ENCODE results near the gene ZDHHC9. TPM values are rescaled to one million over a fixed set of nuclear protein-coding genes. Genes with fewer than 3 reads are reported as not detected.
A peak's percentile ranks its signal among the peaks of the same experiment; 100 is the strongest.

ZDHHC9 gene
- total RNA-seq, 4 donors from 2014 or later = 5.4 to 17.1 (median 14.4) TPM

DNA sequence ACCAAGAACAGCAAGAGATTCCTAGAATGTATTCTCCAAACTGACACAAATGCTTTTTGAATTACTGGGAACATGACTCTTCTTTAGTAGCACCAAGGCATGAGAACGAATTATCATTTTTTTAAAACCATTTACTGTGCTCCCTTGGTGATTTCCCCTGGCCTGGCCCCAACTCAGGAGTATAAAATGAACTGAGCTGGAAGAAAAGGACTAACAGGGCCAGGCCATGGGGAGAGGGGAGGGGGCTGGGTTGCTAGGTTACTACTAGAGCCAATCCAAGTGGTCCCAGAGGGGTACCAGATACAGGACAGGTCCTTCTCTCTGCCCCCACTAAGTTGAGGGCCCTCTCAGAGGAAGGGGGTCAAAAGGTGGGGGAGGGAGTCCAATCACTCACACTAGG is 40.8 kb downstream of the ZDHHC9 start:
- H3K36me3 ChIP-seq = peaks cover 0 to 20% of the 10 kb centered on the region in 2 donors
- H3K4me1 ChIP-seq = no peaks in the 10 kb centered on the region
- H3K4me3 ChIP-seq = no peak overlapping the region
- no peaks in the 10 kb centered on the region for H3K27me3 ChIP-seq
- WGBS, 2 donors (ENCODE audit: low coverage in 1 of 2) = 13 to 17% methylated on average over 1 of the region's 1 CpG
- H3K9me3 ChIP-seq = no peaks in the 10 kb centered on the region
- no peak for TF ChIP-seq EP300 (IDR thresholded peaks at IDR 0.05)
- TF ChIP-seq, protein P1, sequence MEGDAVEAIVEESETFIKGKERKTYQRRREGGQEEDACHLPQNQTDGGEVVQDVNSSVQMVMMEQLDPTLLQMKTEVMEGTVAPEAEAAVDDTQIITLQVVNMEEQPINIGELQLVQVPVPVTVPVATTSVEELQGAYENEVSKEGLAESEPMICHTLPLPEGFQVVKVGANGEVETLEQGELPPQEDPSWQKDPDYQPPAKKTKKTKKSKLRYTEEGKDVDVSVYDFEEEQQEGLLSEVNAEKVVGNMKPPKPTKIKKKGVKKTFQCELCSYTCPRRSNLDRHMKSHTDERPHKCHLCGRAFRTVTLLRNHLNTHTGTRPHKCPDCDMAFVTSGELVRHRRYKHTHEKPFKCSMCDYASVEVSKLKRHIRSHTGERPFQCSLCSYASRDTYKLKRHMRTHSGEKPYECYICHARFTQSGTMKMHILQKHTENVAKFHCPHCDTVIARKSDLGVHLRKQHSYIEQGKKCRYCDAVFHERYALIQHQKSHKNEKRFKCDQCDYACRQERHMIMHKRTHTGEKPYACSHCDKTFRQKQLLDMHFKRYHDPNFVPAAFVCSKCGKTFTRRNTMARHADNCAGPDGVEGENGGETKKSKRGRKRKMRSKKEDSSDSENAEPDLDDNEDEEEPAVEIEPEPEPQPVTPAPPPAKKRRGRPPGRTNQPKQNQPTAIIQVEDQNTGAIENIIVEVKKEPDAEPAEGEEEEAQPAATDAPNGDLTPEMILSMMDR (IDR thresholded peaks at IDR 0.05) = no peak
- TF ChIP-seq POLR2A (IDR thresholded peaks at IDR 0.05) = no peak
- TF ChIP-seq POLR2AphosphoS5 (IDR thresholded peaks at IDR 0.05) = no peak
- no peak overlapping the region for H3K27ac ChIP-seq
- ATAC-seq = peak; percentile 25

DNA sequence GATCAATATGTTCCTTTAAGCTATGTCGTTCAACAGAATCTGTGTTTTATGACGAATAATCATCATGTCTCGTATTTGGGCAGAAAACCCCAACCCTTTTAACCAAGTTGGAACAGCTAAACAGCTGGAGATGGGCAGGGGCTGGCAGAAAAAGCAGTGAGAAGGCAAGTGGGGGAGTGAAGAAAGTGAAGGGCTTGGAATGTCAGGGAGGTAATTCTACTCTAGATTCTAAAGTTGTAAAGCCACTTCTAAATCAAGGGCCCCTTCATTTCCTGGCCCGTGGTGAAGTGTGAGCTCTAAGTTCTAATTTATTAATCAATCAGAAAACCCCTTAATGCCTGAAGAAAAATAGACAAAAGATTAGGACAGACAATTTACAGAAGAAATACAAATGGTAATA is 43.5 kb downstream of the ZDHHC9 start:
- no peaks in the 10 kb centered on the region for H3K4me1 ChIP-seq
- no peak for ATAC-seq
- whole genome bisulfite sequencing, 2 donors (ENCODE audit: low coverage in 1 of 2) = 55 to 90% methylated on average over 2 to 4 of the region's 4 CpGs
- no peaks in the 10 kb centered on the region for H3K27me3 ChIP-seq
- TF ChIP-seq, protein P1 (IDR thresholded peaks at IDR 0.05) = no peak
- no peak for TF ChIP-seq EP300 (IDR thresholded peaks at IDR 0.05)
- TF ChIP-seq POLR2AphosphoS5 (IDR thresholded peaks at IDR 0.05) = no peak
- TF ChIP-seq POLR2A (IDR thresholded peaks at IDR 0.05) = no peak
- H3K27ac ChIP-seq = no peak overlapping the region
- H3K9me3 ChIP-seq = no peaks in the 10 kb centered on the region
- peaks cover 0 to 8% of the 10 kb centered on the region in 2 donors for H3K36me3 ChIP-seq
- H3K4me3 ChIP-seq = no peak overlapping the region

DNA sequence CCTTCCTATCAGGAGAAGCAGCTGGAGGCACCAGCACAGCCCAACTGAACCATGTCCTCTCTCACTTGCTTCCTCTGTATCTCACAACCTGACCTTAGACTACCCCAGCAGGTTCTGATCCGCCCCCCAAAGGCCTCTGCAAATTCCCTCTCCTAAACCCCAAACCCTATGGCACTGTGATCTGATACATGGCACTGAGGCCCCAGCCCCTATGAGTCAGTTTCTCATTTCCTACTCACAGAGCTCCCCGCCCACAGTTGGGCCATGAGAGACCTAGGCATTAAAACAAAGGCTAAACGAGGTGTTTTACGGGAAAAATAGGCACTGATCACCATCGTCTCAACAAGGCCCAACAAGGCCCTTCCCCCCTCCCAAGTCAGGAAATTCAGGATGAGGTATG is 44.8 kb downstream of the ZDHHC9 start:
- Histone ChIP-seq H3K9me3 (no peaks in the 10 kb centered on the region), H3K4me1 (no peaks in the 10 kb centered on the region), H3K4me3 (no peak overlapping the region), H3K27ac (no peak overlapping the region), H3K36me3 (peaks cover 0 to 5% of the 10 kb centered on the region in 2 donors), H3K27me3 (no peaks in the 10 kb centered on the region)
- WGBS, 2 donors (ENCODE audit: low coverage in 1 of 2) = 74 to 83% methylated on average over 1 to 4 of the region's 5 CpGs
- no peak for ATAC-seq
- TF ChIP-seq, protein P1 (IDR thresholded peaks at IDR 0.05) = no peak
- TF ChIP-seq EP300 (IDR thresholded peaks at IDR 0.05) (no peak), POLR2AphosphoS5 (IDR thresholded peaks at IDR 0.05) (no peak), POLR2A (IDR thresholded peaks at IDR 0.05) (no peak)

DNA sequence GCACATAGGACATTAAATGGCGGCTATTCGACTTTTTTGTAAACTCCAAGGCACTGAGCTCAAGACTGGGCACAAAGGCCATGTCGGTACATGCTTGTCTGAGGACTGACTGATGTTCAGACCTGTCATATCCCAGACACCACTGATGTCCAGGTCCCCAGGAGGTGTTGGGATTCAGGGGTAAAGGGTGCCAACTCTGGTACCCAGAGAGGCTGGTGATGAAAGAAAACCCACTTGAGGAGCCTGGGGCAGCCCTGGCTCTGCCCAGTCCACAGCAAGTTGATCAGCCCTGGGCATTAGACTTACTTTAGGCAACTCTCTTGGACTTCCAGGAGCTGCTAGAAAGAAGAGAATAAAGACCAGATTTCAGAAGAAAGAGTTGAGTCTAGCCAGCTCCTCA is 45.2 kb downstream of the ZDHHC9 start:
- Histone ChIP-seq H3K27me3 (no peaks in the 10 kb centered on the region), H3K4me1 (no peaks in the 10 kb centered on the region), H3K27ac (no peak overlapping the region), H3K4me3 (no peak overlapping the region), H3K36me3 (peaks cover 0 to 5% of the 10 kb centered on the region in 2 donors), H3K9me3 (no peaks in the 10 kb centered on the region)
- TF ChIP-seq POLR2AphosphoS5 (IDR thresholded peaks at IDR 0.05) = no peak
- TF ChIP-seq EP300 (IDR thresholded peaks at IDR 0.05) = no peak
- TF ChIP-seq, protein P1 (IDR thresholded peaks at IDR 0.05) = no peak
- TF ChIP-seq POLR2A (IDR thresholded peaks at IDR 0.05) = no peak
- 61% methylated on average over 2 of the region's 3 CpGs; no CpG with 5 or more reads in 1 of the 2 donors for WGBS, 2 donors (ENCODE audit: low coverage in 1 of 2)
- no peak for ATAC-seq

DNA sequence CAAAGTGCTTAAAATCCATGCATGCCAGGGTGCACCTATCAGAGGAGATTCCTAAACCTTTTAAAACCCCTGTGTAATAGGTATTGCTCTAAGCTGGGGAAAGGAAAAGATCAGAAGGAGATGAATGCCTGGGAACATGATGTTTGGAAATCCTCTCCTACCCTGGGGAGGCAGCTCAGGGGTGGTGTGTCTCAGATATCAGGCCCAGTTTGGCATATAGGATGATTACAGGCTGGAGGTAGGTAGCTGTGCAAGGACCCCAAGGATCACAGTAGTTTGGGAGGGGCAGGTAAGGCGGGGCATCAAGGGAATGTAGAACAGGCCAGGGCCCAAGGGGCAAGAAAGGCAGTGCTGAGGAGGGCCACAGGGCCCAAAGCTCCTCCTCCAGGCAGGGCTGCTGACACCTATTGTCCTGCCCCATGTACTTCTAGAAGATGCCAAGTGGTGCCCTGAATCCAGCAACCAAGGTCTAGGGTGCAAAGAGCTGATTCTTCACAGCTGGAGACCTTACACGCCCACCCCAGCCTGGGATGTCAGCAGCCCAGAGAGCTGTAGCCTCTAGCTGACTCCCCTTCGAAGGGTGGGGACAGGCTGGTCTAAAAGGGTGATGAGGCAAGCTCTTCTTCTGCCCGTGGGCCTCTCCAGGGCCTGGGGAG is 46.3 kb downstream of the ZDHHC9 start:
- Histone ChIP-seq H3K9me3 (no peaks in the 10 kb centered on the region), H3K36me3 (peaks cover 0 to 5% of the 10 kb centered on the region in 2 donors), H3K27ac (no peak overlapping the region), H3K27me3 (no peaks in the 10 kb centered on the region), H3K4me1 (no peaks in the 10 kb centered on the region), H3K4me3 (no peak overlapping the region)
- WGBS, 2 donors (ENCODE audit: low coverage in 1 of 2) = 67% methylated on average over 2 of the region's 4 CpGs; no CpG with 5 or more reads in 1 of the 2 donors
- no peak for ATAC-seq
- no peak for TF ChIP-seq POLR2AphosphoS5 (IDR thresholded peaks at IDR 0.05)
- TF ChIP-seq, protein P1 (IDR thresholded peaks at IDR 0.05) = no peak
- TF ChIP-seq EP300 (IDR thresholded peaks at IDR 0.05) = no peak
- TF ChIP-seq POLR2A (IDR thresholded peaks at IDR 0.05) = no peak
